Testis (tissue), 2 donors: ENCODE data around the gene TCTN2.

Source experiments
- POLR2A ChIP-seq: fragments of 450-650 bp; IDR thresholded peaks from one replicate; pipeline ENCODE4 v1.6.1; 2017; ENCODE audit warnings: antibody characterized with exemption, mild to moderate bottlenecking, moderate library complexity
- TF ChIP-seq, protein P1 (sequence below), 3 experiments: fragments of 450-650 bp in 2 of 3; fragments of 200-600 bp in 1 of 3; sonication (generic) in 1 of 3; IDR thresholded peaks; one replicate each; pipeline ENCODE4 v1.5.1; 2016 to 2019; ENCODE audit warnings: antibody characterized with exemption in 3 of 3, mild to moderate bottlenecking in 2 of 3, moderate library complexity in 1 of 3

DNA sequence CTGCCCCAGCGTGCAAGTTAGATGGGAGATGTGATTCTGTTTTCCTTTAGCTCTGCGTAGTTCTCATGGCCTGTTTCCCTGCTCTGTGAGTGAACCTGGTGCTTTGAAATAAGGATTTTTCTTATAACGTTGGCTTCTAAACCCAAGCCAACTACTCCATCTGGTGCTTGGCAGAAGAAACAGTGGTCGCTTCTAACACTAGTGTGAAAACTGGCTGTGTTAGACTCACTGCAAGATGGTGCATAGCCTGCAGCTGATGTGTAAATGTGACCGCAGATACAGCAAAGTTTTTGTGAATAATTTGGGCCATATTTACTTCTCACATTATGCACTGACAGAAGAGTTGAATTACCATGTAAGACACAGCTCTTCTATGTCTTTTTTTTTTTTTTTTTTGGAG, 25.0 kb upstream of the TCTN2 start:
- no peak for TF ChIP-seq POLR2A
- TF ChIP-seq, protein P1, sequence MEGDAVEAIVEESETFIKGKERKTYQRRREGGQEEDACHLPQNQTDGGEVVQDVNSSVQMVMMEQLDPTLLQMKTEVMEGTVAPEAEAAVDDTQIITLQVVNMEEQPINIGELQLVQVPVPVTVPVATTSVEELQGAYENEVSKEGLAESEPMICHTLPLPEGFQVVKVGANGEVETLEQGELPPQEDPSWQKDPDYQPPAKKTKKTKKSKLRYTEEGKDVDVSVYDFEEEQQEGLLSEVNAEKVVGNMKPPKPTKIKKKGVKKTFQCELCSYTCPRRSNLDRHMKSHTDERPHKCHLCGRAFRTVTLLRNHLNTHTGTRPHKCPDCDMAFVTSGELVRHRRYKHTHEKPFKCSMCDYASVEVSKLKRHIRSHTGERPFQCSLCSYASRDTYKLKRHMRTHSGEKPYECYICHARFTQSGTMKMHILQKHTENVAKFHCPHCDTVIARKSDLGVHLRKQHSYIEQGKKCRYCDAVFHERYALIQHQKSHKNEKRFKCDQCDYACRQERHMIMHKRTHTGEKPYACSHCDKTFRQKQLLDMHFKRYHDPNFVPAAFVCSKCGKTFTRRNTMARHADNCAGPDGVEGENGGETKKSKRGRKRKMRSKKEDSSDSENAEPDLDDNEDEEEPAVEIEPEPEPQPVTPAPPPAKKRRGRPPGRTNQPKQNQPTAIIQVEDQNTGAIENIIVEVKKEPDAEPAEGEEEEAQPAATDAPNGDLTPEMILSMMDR (IDR thresholded peaks at IDR 0.05): no peak
